HG02973 (cell line): ENCODE measurements around the gene DCAF17.
A peak's percentile ranks its signal among the peaks of the same experiment; 100 is the strongest.

Source experiments
- ATAC-seq: cut with Tn5 transposase; IDR thresholded peaks from one replicate; pipeline ENCODE4 v1.9.1; 2021; ENCODE audit warnings: moderate library complexity; ENCODE audit not compliant: unreplicated experiment

DCAF17 gene

GRCh38 chr2:171434013-171434989, at the start of gene DCAF17:
DCAF17 (plus strand) TSS chr2:171434226; CDS start chr2:171434578, 352 bp downstream.
- peak; percentile 86 for ATAC-seq

GRCh38 chr2:171386627-171387026, 47.4 kb upstream of the DCAF17 start:
- no peak for ATAC-seq

GRCh38 chr2:171387052-171387451, 47.0 kb upstream of the DCAF17 start:
- ATAC-seq, result no peak

GRCh38 chr2:171389325-171389724, 44.7 kb upstream of the DCAF17 start:
- no peak for ATAC-seq

- no peak for ATAC-seq
Observed at GRCh38 chr2:171389780-171390179, 44.2 kb upstream of the DCAF17 start.

GRCh38 chr2:171390941-171391516, 43.0 kb upstream of the DCAF17 start:
- no peak for ATAC-seq

- ATAC-seq, result no peak
Observed at GRCh38 chr2:171391532-171391931, 42.5 kb upstream of the DCAF17 start.

GRCh38 chr2:171393487-171393886, 40.5 kb upstream of the DCAF17 start:
- no peak for ATAC-seq

- no peak for ATAC-seq
Observed at GRCh38 chr2:171394164-171394740, 39.8 kb upstream of the DCAF17 start.

- ATAC-seq, result no peak
Observed at GRCh38 chr2:171399292-171399691, 34.7 kb upstream of the DCAF17 start.

- ATAC-seq, result no peak
Observed at GRCh38 chr2:171400395-171400794, 33.6 kb upstream of the DCAF17 start.

GRCh38 chr2:171401947-171402346, 32.1 kb upstream of the DCAF17 start:
- ATAC-seq, result no peak

- ATAC-seq, result no peak
Observed at GRCh38 chr2:171402906-171403580, 31.0 kb upstream of the DCAF17 start.

- no peak for ATAC-seq
Observed at GRCh38 chr2:171404261-171404660, 29.8 kb upstream of the DCAF17 start.

- no peak for ATAC-seq
Observed at GRCh38 chr2:171404719-171405118, 29.3 kb upstream of the DCAF17 start.

- no peak for ATAC-seq
Observed at GRCh38 chr2:171405546-171405945, 28.5 kb upstream of the DCAF17 start.

GRCh38 chr2:171406044-171406443, 28.0 kb upstream of the DCAF17 start:
- ATAC-seq, result peak; percentile 57

- peak; percentile 68 for ATAC-seq
Observed at GRCh38 chr2:171407030-171407675, 26.9 kb upstream of the DCAF17 start.

GRCh38 chr2:171407676-171408044, 26.4 kb upstream of the DCAF17 start:
- ATAC-seq, result no peak

- ATAC-seq, result no peak
Observed at GRCh38 chr2:171409436-171409971, 24.5 kb upstream of the DCAF17 start.

GRCh38 chr2:171410101-171410500, 23.9 kb upstream of the DCAF17 start:
- ATAC-seq, result no peak
